BLaER1 (cell line): ENCODE data around the gene ATP6AP2.
"Not testable (repeated sequence)": the region's sequence is repeated elsewhere in the genome, so short reads cannot be mapped to it uniquely, and the experiment has no call there.

ENCODE experiments used
- H3K27ac ChIP-seq: shearing (Covaris generic); formaldehyde crosslinking; 2 replicates; pipeline ENCODE4 v1.8.1; 2022
- H3K27me3 ChIP-seq: shearing (Covaris generic); formaldehyde crosslinking; 2 replicates; pipeline ENCODE4 v1.8.1; 2022
- H3K36me3 ChIP-seq: shearing (Covaris generic); formaldehyde crosslinking; 2 replicates; pipeline ENCODE4 v1.8.1; 2022
- H3K4me1 ChIP-seq: shearing (Covaris generic); formaldehyde crosslinking; 2 replicates; pipeline ENCODE4 v1.8.1; 2022
- H3K4me2 ChIP-seq: shearing (Covaris generic); formaldehyde crosslinking; 2 replicates; pipeline ENCODE4 v1.8.1; 2022
- H3K4me3 ChIP-seq: shearing (Covaris generic); formaldehyde crosslinking; 2 replicates; pipeline ENCODE4 v1.8.1; 2022
- H3K9ac ChIP-seq: shearing (Covaris generic); formaldehyde crosslinking; 2 replicates; pipeline ENCODE4 v1.8.1; 2022
- H3K9me3 ChIP-seq: shearing (Covaris generic); formaldehyde crosslinking; 2 replicates; pipeline ENCODE4 v1.8.1; 2022
- H4K20me1 ChIP-seq: shearing (Covaris generic); formaldehyde crosslinking; 2 replicates; pipeline ENCODE4 v1.8.1; 2022
- Cebpa-rat ChIP-seq: shearing (Covaris generic); IDR thresholded peaks from 2 replicates; pipeline ENCODE4 v1.8.1; 2022

Gene ATP6AP2

GRCh38 chrX:40544343-40545266 lies 36.2 kb upstream of the ATP6AP2 start:
- Histone ChIP-seq H3K4me2 (peak overlapping the region; percentile 27), H3K9me3 (no peaks in the 10 kb centered on the region), H3K27ac (no peak overlapping the region), H3K4me3 (no peak overlapping the region), H3K27me3 (no peaks in the 10 kb centered on the region; the same call in 1 of the 2 replicates), H4K20me1 (no peaks in the 10 kb centered on the region), H3K4me1 (peaks cover 5% of the 10 kb centered on the region), H3K36me3 (no peaks in the 10 kb centered on the region), H3K9ac (no peak overlapping the region)
- TF ChIP-seq Cebpa-rat, result no peak

GRCh38 chrX:40546870-40547269 lies 33.9 kb upstream of the ATP6AP2 start:
- H4K20me1 ChIP-seq, result no peaks in the 10 kb centered on the region
- H3K27me3 ChIP-seq, result no peaks in the 10 kb centered on the region
- no peak overlapping the region for H3K27ac ChIP-seq
- H3K36me3 ChIP-seq, result no peaks in the 10 kb centered on the region
- H3K4me2 ChIP-seq, result no peak overlapping the region
- no peaks in the 10 kb centered on the region for H3K4me1 ChIP-seq
- H3K4me3 ChIP-seq, result no peak overlapping the region
- H3K9ac ChIP-seq, result no peak overlapping the region
- no peak for TF ChIP-seq Cebpa-rat
- H3K9me3 ChIP-seq, result no peaks in the 10 kb centered on the region

DNA sequence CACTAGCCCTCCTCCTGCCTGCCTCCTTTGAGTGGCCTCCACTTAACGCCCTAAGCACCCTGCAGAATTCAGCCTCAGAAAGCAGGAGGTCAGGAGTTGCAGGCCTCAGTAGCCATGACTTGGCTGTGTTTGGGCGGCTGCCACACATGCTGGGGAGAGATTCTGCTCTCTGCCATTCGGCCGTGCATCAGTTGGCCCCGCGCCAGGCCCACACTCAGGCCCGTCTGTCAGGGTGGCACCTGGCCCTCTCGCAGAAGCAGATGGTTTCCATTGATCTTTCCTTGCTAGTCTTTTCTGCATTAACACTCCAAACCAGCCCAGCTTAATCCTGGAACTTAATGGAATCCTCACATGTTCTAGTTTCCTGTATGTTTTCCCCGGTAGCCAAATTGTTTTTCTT lies 30.7 kb upstream of the ATP6AP2 start:
- Histone ChIP-seq H3K9ac (no peak overlapping the region), H3K4me1 (no peaks in the 10 kb centered on the region), H3K4me2 (no peak overlapping the region), H3K27me3 (no peaks in the 10 kb centered on the region), H4K20me1 (no peaks in the 10 kb centered on the region), H3K27ac (no peak overlapping the region), H3K36me3 (no peaks in the 10 kb centered on the region), H3K4me3 (no peak overlapping the region), H3K9me3 (no peaks in the 10 kb centered on the region)
- no peak for TF ChIP-seq Cebpa-rat

DNA sequence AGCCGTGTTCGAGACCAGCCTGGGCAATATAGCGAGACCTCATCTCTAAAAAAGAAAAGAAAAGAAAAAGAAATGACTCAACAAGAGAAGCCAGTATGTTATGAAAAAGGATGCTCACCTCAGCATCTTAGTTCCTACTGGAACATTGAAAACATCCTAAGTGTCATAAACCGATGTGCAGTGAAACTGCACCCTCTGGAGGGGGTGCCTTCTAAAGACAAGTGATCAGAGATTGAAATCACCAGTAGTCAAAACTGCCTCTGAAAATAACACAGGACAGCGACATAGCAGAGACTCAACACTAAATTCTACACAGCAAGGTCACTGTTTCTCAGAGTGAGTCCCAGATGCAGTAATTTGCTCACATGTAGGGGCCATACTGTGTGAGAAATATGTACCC lies 28.0 kb upstream of the ATP6AP2 start:
- Histone ChIP-seq H3K36me3 (no peaks in the 10 kb centered on the region), H3K9me3 (no peaks in the 10 kb centered on the region), H3K27ac (no peak overlapping the region), H3K9ac (no peak overlapping the region), H3K4me3 (no peak overlapping the region), H3K4me2 (no peak overlapping the region), H3K27me3 (no peaks in the 10 kb centered on the region), H3K4me1 (no peaks in the 10 kb centered on the region), H4K20me1 (no peaks in the 10 kb centered on the region)
- no peak for TF ChIP-seq Cebpa-rat

DNA sequence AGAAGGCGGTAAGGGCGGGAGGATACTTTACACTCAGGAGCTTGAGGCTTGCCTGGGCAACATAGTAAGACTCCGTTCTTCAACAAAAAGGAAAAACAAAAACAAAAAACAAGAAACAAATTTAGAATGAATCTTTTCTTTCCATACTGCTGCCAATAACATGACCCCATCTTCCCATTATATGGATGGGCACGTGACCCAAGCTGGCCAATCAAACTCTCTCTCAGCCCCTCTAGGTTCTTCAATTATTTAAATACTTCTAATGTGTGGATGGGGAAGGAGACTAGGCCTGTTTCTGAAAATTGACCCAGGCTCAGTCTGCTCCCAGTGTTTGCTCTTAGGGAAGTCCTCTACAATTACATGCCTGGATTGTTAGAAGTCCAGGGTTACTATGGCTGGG lies 22.2 kb upstream of the ATP6AP2 start:
- no peaks in the 10 kb centered on the region for H3K9me3 ChIP-seq
- no peaks in the 10 kb centered on the region for H3K27me3 ChIP-seq
- no peak overlapping the region for H3K27ac ChIP-seq
- no peak overlapping the region for H3K4me2 ChIP-seq
- no peaks in the 10 kb centered on the region for H3K36me3 ChIP-seq
- H3K4me3 ChIP-seq, result no peak overlapping the region
- H3K4me1 ChIP-seq, result no peaks in the 10 kb centered on the region
- no peak overlapping the region for H3K9ac ChIP-seq
- no peaks in the 10 kb centered on the region for H4K20me1 ChIP-seq
- no peak for TF ChIP-seq Cebpa-rat

DNA sequence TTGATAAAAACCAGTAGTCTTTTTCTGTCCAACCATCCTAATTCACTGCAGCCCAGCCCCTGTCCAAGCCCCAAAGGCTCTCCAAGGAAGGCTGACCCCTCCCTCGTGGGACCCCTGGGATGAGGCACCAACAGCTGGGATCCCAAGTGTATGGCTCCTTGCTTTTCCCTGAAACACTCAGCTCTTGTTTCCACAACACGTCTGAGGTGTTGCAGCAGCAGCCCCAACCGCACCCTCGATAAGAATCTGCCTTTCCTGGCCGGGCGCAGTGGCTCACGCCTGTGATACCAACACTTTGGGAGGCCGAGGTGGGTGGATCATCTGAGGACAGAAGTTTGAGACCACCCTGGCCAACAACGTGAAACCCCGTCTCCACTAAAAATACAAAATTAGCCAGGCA lies 17.0 kb upstream of the ATP6AP2 start:
- Histone ChIP-seq H4K20me1 (no peaks in the 10 kb centered on the region), H3K4me3 (no peak overlapping the region), H3K4me2 (no peak overlapping the region), H3K36me3 (no peaks in the 10 kb centered on the region), H3K27me3 (no peaks in the 10 kb centered on the region), H3K4me1 (no peaks in the 10 kb centered on the region), H3K9me3 (no peaks in the 10 kb centered on the region), H3K9ac (no peak overlapping the region), H3K27ac (no peak overlapping the region)
- TF ChIP-seq Cebpa-rat, result no peak

- H3K36me3 ChIP-seq, result no peaks in the 10 kb centered on the region
- H3K4me1 ChIP-seq, result no peaks in the 10 kb centered on the region
- H3K4me2 ChIP-seq, result no peak overlapping the region
- no peaks in the 10 kb centered on the region for H3K27me3 ChIP-seq
- H3K27ac ChIP-seq, result no peak overlapping the region
- H4K20me1 ChIP-seq, result no peaks in the 10 kb centered on the region
- no peak overlapping the region for H3K9ac ChIP-seq
- no peak for TF ChIP-seq Cebpa-rat
- no peak overlapping the region for H3K4me3 ChIP-seq
- H3K9me3 ChIP-seq, result no peaks in the 10 kb centered on the region
Measured at GRCh38 chrX:40564447-40564846, 16.3 kb upstream of the ATP6AP2 start.

GRCh38 chrX:40570346-40571093 lies 10.2 kb upstream of the ATP6AP2 start:
- Histone ChIP-seq H3K27me3 (peaks cover 9% of the 10 kb centered on the region; the same call in 1 of the 2 replicates), H3K36me3 (no peaks in the 10 kb centered on the region)

GRCh38 chrX:40571164-40571563 lies 9.6 kb upstream of the ATP6AP2 start:
- peak overlapping the region; percentile 76 for H3K4me2 ChIP-seq
- not testable (repeated sequence) for H4K20me1 ChIP-seq, H3K9me3 ChIP-seq, H3K27me3 ChIP-seq, H3K36me3 ChIP-seq
- peak overlapping the region; percentile 51; the same call in 1 of the 2 replicates for H3K9ac ChIP-seq
- peaks cover 13% of the 10 kb centered on the region for H3K4me1 ChIP-seq
- peak overlapping the region; percentile 44 for H3K27ac ChIP-seq
- H3K4me3 ChIP-seq, result peak overlapping the region; percentile 9; the same call in 1 of the 2 replicates

More at GRCh38 chrX:40570346-40571093, 10.2 kb upstream of the ATP6AP2 start:
- peak overlapping the region; percentile 51; the same call in 1 of the 2 replicates for H3K9ac ChIP-seq
- H3K9me3 ChIP-seq, result no peaks in the 10 kb centered on the region
- H3K27ac ChIP-seq, result peak overlapping the region; percentile 44
- no peak for TF ChIP-seq Cebpa-rat
- H3K4me1 ChIP-seq, result peaks cover 13% of the 10 kb centered on the region
- H3K4me3 ChIP-seq, result peak overlapping the region; percentile 9; the same call in 1 of the 2 replicates
- H4K20me1 ChIP-seq, result no peaks in the 10 kb centered on the region
- H3K4me2 ChIP-seq, result peak overlapping the region; percentile 76

DNA sequence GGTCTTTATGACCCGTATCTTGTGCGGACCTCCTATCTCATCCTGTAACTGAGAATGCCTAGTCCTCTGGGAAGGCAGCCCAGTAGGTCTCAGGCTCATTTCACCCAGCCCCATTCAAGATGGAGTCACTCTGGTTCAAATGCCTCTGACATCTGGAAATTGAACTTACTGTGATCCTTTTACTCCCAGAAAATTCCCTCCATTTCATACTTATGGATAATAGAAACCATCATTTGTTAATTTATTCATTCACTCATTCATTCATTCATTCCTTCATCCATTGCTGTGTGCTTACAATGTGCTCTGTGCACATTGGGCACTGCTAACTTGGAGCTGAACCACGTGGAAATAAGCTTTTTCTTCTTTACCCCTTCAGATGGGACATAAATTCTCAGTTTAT lies 9.2 kb upstream of the ATP6AP2 start:
- Histone ChIP-seq H4K20me1 (no peaks in the 10 kb centered on the region), H3K9me3 (no peaks in the 10 kb centered on the region), H3K36me3 (no peaks in the 10 kb centered on the region), H3K9ac (no peak overlapping the region), H3K27ac (no peak overlapping the region), H3K4me3 (no peak overlapping the region), H3K27me3 (peaks cover 9% of the 10 kb centered on the region; the same call in 1 of the 2 replicates), H3K4me1 (peaks cover 13% of the 10 kb centered on the region), H3K4me2 (no peak overlapping the region; the same call in 1 of the 2 replicates)
- no peak for TF ChIP-seq Cebpa-rat
